Activated CD4-positive, alpha-beta T cell treated with anti-CD3 and anti-CD28 coated beads, Interleukin-2, amount 50 U/mL, for 48 hours (primary cell): Measurements from ENCODE around the gene AP3M1.
"Not testable (repeated sequence)": the region's sequence is repeated elsewhere in the genome, so short reads cannot be mapped to it uniquely, and the experiment has no call there.

ENCODE experiments used
- DNase-seq, 2 experiments: peaks; one replicate each; pipeline ENCODE4 v3.0.0-alpha.2; 2020

AP3M1 gene

DNA sequence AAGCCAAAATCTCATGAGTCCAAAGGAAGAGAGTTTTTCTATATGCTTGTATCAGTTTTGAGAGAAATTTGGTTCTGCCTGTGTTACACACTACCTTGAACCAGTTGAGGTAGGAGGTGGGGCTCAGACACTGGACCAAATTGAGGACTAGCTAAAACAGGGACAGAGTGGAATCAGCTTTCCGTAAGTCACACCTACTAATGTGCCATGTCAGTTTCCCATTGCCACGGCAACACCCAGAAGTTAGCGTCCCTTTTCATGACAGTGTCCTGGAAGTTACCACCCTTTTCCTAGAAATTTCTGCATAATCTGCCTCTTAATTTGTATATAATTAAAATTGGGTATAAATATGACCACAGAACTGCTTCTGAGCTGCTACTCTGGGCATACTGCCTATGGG, 9.4 kb upstream of the AP3M1 start:
- no peak for DNase-seq

DNA sequence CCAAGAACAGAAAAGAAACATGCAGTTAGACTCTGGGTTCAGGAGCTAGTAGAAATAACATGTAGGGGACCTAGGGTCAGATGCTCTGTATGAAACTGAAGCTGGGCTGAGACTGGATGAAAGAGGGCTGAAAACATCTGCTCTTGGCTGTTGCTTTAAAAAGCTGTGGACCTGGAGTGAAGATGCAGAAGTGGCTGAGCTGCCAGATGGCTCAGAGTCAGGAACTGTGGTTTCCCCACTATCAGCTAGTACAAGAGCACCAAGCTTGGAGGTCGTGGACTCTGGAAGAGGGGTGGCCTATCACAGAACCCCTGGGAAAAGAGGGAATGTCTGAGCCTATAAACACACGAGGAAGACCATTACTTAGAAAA, 6.3 kb upstream of the AP3M1 start:
- no peak for DNase-seq

DNA sequence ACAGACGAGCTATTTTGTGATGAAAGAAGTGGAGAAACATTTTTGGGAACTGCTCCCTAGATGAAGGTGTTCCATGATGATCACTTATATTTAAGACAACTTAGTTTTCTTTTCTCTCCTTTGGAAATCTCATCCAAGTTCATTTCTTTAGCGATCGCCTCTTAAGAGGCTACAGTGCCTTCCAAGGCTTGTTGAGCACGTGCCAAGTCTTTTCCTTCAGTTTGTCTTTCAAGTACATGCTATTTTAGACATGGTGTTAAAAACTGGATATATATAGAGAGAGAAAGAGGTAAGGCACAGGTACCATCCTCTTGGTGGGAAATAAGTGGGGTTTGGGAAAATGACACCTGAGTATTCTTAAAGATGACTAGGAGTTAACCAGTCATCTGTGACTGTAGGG, 3.0 kb upstream of the AP3M1 start:
- DNase-seq: no peak

DNA sequence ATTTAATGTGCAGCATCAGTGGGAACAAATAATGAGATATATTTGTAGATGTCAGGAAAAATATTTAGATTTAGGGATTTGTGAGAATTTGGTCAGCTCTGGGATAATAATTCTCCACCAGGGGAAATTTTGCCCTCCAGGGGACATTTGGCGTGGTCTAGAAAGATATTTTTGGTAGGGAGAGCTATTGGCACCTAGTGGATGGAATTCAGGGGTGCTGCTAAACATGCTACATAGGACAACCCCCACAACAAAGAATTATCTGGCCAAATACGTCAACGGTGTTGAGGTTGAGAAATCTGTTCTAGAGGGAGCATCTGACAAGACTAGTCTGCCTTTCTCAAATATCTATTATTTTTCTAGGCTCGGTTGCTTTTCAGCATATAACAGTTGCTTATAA, 2.5 kb upstream of the AP3M1 start:
- no peak for DNase-seq

DNA sequence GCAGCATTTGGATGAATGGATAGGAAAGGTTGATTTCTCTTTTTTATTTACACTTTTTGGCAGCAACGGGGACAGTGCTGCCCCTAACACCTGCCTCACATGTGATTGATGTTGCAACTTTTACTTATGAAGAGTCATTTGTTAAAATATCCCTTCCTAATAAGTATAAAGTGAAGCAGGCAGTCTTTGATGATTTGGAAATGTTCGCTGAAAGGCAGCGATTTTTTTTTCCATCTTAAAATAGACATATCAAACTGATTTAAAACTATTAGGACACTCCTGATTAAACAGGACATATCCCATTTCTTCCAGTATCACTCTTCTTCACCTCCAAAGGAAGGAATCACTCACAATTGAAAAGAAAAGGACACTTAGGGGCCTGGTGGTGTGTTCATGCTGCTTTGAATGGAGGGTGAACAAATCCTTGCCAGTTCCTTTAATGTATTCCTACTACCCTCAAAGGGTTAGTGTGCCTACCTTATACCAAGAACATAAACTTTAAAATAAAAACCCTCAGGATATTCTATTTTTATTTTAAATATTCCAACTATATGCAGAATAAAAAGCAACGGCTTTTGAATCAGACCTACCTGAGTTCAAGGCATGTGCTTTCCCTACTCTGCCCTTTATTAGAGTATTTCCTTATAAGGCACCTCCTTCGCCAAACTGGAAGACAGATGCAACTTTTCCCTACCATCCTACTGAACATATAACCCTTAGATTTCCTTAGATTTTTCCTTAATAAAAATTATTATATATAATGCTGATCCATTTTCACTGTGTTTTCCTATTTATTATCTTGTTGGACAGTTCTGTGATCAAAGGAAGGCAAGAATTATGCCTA, 1.5 kb upstream of the AP3M1 start:
- no peak for DNase-seq

DNA sequence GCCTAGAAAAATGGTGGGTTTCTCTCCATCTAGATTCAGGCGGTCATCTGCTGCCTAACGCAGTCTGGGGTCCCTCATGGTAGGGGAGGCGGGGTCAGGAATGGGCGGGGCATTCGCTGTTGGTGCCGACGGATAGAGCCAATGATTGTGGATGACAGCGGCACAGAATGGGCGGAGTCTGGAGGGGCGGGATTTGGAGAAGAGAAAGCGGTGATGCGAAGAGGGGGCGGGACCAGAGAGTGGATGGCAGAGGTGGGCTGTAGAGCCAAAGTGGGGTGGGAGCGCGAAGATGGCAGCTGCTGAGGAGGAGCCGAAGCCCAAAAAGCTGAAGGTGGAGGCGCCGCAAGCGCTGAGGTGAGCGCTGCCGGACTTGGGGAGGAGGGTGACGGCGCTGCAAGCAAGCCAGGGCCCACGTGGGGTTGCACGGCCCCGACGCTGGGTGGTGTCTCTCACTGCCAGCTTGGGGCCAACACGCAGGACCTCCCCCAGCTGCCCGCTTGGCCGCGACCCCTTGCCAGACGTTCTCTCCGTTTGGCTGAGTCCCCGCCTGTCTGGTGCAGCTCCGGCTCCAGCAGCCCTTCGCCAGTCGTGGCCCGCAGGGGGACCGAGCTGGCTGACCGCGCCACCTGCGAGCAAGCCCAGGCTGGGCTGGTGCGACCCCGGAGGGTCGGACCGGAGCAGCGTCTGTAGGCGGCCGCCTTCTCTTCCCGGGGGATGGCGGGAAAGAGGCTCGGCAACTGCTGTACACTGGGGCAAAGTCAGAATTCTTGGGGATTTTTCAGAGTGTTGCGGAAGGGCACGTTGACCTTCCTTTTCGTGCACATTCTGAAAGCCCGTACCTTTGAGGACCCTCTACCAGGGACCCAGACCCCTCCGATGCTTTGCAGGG, 606 bp upstream of the AP3M1 start, which contains the start of gene ADK:
Gene ADK, plus strand, starts transcription at position 232 of the 889 bp plus-strand sequence. Its CDS starts 58 bp downstream, at position 290.
- DNase-seq: peak; percentile 100

DNA sequence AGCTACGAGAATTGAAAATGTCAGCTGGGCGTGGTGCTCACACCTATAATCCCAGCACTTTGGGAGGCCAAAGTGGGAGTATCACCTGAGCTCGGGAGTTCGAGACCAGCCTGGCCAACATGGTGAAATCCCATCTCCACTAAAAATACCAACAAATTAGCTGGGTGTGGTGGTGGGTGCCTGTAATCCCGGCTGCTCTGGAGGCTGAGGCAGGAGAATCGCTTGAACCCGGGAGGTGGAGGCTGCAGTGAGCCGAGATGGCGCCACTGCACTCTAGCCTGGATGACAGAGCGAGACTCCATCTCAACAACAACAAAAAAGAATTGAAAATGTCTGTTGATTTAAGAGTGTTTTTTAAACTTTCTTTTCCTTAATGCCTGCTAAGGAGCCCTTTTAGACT, 3.6 kb downstream of the AP3M1 start:
- DNase-seq: not testable (repeated sequence)

DNA sequence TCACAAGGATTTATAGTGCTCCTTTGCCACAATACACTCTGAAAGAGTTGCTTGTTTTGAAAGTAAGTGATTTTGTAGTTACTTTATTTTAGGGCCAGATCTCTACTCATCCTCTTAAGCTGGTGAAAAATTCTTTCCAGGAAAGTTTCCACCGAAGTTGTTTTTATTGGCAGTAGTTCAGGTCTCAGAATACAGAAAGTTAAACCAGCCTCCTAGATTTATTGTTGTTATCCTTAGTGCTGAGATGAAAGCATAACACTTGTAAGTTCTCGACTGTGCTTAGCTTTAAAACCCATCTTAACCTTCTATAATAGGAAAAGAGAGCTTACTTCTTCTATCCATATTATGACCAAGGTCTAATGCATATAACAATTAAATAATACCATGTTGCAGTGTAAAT, 5.5 kb downstream of the AP3M1 start:
- DNase-seq: no peak

DNA sequence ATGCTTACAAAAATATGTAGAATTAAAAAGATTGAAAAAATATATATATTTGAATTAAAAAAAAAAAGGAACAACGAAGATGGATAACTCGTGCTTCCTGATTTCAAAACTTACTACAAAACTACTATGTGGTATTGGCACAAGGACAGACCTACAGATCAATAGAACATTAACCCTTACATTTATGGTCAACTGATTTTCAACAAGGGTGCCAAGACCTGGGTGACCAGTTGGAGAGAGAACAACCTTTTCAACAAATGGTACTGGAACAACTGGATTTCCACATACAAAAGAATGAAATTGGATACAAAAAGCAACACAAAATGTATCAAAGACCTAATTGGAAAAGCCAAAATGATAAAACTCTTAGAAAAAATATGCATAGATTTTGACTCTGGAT, 10.1 kb downstream of the AP3M1 start:
- no peak for DNase-seq

DNA sequence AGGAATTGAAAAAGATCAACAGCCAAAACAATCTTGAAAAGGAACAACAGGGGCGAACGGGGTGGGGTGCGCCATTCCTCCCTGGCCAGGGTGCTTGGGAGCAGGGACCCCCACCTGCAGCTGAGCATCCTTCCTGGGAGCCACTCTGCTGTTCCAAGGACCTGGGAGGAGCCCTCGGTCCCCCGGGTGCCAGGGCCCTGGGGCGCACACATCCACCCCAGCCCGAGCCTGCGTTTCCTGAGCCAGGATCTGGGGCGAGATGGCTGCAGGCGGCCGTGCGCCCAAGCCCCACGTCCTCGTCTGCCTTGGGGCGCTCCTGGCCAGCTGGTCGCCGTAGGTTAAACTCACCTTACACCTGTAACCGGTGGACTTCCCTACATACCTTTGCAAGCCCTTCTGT, 10.6 kb downstream of the AP3M1 start:
- no peak for DNase-seq

DNA sequence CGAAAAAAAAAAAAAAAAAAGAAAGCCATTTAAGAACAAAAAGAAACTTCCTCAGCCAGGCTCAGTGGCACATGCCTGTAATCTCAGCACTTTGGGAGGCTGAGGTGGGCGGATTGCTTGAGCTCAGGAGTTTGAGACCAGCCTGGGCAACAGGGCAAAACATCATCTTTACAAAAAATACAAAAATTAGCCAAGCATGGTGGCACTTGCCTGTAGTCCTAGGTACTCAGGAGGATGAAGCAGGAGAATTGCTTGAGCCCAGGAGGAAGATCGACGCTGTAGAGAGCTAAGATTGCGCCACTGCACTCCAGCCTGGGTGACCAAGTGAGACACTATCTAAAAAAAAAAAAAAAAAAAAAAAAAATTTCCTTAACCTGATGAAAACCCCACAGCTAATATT, 12.0 kb downstream of the AP3M1 start:
- not testable (repeated sequence) for DNase-seq

DNA sequence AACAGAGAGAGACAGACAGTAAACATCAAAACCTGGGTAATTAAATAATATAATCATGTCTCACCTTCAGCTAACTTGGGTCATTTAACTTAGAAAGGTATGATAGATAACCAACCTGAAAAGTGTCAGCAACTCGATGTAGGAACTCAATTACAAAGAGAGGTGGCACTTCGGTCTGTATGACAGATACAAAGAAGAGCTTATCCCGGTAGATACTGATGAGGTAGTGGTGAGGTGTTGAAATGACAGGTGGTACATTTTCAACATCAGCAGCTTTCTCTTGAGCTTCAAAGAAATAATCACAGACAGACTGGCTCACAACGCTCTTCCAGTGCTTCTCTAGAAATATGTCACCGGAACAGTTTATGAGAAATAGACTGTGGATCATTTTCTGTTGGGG, 12.6 kb downstream of the AP3M1 start:
- no peak for DNase-seq

DNA sequence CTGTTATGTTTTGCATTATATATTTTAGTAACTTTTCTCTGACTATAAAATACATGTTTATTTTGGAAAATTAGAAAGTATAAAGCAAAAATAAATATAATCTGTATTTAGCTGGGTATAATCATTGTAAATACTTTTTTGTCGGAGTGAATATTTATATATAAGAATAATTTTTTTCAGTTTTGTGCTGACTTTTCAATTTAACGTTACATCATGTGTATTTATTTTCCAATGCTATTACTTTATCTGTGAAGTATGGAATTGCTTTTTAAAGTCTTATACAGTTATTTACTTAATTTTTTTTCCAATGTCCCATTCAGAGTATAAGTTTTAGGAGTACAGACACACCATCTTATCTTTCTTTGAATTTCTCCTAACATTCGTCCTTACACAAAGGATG, 15.2 kb downstream of the AP3M1 start:
- no peak for DNase-seq

DNA sequence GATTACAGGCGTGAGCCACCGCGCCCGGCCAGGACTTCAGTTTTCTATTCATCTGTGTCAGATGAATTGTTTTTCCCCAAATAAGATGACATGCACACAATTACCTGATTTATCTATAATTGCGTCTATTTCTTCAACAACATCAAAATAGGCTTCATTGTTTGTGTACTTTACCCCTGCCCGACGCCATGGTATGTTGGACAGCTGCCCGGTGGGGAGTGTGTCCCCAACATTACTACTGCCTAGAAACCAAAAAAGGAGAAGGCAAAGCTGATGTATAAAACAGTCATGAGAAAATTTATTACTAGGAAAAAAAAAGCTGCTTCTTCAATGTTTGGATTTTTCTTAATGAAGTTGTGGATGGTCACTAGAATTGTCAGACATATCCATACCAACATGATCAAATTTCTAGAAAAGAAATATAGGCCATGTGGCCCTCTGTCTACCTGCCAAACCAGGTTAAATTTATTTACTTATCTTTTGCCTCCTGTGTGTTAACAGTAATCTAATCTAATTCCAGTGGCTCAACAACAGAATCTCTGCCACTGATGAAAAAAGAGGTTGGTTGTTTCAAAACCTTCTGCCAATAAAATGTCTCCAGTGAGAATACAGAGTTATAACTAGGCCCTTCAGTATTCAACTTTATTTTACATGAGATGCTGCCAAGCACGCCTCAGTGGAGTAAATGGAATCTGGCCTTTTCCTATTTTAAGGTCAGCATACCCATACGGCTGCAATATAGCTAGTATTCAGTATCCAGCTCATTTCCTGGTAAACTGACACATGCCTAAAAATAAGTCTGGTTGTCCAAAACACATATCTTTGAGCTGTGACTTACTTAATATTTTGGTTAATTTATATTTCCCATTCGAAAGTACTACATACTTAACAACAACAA, 16.5 kb downstream of the AP3M1 start:
- no peak for DNase-seq

DNA sequence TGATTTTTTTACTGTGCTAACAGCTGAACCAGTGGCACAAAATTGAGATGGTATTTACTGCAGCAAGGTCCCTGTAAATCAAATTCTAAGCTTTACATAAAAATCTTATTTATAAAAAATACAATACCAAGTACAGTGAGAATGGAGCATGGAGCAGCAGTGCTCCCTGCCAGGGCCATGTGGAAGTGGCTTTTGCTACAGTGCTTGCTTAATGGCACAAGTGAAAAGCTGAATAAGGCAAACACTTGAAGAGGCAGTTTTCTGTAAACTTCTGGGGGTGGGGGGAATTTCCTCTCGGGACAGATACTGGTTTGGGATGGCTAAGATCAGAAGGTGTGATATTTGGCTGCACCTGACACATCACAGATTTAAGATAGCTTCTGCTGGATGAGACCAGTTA, 27.5 kb downstream of the AP3M1 start:
- DNase-seq: no peak

DNA sequence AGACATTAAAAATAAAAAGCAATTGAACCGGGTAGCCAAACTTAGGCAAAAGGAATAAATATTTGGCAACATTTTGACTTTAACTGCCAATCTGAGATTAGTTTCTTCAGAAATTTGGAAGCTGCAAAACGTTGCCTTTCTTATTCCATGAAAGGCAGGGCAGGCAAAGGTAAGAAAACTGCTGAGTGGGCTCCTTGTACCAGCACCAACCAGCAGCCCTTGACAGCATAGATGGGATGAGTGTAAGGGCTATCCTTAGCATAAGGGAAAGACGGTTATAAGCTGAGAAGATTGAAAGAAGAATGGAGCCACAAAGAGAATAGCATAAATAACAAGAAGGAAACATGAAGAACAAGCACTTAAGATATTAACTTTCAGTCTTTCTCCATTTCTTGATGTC, 28.6 kb downstream of the AP3M1 start:
- no peak for DNase-seq

DNA sequence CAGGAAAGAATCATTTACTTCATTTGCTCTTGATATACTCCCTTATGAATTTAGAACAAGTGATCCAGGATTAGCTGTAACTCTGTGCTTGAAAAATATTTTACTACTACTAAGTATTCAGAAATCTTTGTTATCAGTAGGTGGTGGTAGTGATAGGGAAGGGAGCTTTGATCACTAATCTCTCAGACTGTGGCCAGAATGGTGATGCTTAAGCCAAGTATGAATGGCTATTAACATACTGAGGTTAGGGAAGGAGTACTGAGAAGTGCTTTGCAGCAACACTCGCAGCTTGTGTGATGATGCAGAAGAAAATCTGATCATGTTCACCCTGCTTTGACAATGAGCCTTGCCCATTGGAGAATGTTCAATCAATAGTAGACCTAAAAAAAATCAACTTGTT, 29.3 kb downstream of the AP3M1 start:
- no peak for DNase-seq

DNA sequence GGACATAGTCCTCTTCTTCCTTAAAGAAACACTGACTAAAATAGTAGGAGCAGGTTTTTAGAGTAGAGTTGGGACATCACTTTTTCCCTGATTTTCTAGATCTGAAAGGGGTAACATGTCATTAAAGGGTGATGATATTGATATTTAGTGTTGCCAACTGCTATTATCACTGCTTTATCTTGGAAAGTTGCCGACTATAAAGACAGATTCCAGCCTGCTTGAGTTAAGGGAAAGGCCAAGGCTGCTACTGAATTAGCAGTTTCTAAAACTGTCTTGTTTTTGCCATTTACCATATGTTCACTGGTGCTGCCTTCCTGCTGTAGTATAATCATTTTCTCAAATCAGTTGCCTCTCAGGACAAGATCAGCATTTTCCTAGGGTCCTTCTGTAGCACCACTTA, 29.7 kb downstream of the AP3M1 start:
- no peak for DNase-seq

DNA sequence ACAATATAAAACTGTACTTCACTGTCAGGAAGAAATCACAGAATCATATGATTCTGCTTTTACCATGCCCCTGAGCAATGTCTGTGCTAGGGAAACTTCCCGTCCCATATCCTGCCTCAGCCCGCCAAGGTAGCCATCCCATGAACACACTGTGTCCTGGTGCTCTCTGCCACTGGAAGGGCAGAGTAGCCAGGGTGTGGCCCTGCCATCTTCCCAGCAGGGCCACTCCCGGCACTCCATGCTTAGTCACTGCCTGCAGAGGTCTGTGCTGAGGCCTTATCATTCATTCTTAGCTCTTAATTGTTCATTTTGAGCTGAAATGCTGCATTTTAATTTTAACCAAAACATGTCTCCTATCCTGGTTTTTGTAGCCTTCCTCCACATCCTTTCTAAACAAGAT, 31.8 kb downstream of the AP3M1 start:
- no peak for DNase-seq

DNA sequence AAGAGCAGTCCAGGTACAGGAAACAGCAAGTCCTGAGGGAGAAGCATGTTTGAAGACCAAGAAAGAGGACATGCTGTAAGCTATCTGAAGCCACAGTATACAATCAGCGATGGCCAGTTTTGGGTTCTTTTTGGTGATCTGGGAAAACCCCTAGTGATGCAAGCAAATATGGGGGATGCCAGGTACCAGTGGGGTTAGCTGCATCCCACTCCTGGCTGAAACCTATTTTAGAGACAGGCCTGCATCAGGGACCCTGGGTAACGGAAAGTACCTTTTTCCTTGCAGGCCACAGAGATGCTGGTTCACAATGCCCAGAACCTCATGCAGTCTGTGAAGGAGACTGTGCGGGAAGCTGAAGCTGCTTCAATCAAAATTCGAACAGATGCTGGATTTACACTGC, 32.9 kb downstream of the AP3M1 start:
- DNase-seq: no peak

DNA sequence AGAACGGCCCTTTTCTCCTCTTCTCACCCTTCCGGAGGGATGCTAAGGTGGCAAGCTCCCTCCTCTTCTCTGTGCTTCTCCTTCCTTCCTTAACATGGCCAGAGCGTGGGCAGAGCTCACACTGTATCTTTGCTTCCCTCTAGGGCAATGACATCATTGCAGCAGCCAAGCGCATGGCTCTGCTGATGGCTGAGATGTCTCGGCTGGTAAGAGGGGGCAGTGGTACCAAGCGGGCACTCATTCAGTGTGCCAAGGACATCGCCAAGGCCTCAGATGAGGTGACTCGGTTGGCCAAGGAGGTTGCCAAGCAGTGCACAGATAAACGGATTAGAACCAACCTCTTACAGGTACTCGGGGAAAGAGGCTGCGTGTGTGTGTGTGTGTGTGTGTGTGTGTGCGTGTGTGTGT, 36.6 kb downstream of the AP3M1 start:
- no peak for DNase-seq

DNA sequence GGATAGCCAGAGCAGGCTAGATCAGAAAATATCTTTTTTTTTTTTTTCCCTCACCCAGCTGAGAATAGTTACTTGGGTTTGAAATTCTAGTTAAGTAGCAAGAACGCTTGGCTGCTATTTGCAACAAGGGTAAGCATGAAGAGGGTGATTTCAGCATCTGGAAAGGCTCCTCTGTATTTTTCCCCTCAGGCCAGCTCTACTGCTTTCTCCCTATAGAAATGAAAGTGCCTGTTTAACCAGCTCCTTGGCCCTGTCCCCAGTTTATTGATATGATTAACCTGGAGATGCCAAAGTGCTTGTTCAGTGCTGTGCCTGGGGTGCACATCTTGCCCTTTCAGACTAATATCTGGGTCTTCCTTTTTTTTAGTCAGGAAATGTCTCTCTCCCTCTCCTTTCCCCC, 37.1 kb downstream of the AP3M1 start:
- no peak for DNase-seq

DNA sequence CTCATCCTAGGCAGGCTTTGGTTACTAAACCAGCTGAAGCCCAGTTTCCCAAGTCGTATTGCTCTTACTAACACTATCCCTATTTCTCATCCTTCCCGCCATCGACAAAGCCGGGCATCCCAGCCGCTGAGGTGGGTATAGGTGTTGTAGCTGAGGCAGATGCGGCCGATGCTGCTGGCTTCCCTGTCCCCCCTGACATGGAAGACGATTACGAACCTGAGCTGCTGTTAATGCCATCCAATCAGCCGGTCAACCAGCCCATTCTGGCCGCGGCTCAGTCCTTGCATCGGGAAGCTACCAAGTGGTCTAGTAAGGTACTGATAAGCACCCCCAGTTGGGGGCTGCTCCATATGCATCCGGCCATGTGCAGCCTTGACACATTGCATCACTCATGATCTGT, 38.8 kb downstream of the AP3M1 start:
- no peak for DNase-seq
